ENCODE results near the gene OR9Q1.

OR9Q1 gene

DNA sequence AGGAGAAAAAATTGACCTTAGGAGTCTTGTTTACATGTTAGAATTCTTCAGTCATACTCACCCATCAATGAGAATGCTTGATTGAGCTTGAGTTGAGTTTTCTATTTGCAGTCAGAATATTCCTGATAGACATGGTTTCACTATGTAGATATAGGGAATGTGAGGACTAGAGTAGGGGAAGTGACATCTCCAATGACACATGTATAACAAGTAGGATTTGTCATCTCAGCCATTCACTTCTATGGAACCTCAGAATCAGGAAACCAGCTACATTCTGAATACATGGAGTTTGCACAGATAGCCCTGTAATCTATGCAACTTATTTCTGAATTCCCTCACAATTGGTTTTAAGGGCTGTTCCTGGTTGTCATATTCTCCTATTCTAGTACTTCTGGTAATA lies 20.1 kb upstream of the OR9Q1 start:
- H3K4me3 ChIP-seq (ENCODE audit: low read depth, low read length) = no peak overlapping the region
- TF ChIP-seq, protein P1, sequence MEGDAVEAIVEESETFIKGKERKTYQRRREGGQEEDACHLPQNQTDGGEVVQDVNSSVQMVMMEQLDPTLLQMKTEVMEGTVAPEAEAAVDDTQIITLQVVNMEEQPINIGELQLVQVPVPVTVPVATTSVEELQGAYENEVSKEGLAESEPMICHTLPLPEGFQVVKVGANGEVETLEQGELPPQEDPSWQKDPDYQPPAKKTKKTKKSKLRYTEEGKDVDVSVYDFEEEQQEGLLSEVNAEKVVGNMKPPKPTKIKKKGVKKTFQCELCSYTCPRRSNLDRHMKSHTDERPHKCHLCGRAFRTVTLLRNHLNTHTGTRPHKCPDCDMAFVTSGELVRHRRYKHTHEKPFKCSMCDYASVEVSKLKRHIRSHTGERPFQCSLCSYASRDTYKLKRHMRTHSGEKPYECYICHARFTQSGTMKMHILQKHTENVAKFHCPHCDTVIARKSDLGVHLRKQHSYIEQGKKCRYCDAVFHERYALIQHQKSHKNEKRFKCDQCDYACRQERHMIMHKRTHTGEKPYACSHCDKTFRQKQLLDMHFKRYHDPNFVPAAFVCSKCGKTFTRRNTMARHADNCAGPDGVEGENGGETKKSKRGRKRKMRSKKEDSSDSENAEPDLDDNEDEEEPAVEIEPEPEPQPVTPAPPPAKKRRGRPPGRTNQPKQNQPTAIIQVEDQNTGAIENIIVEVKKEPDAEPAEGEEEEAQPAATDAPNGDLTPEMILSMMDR (IDR thresholded peaks at IDR 0.05; ENCODE audit: borderline replicate concordance, insufficient read depth, low read depth, low read length) = no peak

DNA sequence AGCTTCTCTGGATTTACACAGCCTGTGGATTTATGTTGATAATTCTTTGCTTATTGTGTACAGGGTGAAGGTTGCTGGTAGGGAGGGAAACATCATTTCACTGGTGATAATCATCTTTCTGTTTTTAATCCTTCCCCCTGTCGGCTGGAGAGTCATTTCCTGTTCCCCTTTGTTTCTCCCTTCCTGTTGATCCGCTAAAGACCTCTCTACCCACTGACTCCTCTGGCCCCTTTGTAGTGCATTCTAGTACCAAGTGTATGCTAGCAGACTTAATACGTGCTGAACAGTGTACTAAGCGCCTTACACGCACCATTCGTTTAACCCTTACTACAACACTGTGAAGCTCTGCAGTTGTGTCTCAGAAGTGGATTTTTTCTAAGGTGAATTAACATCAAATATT lies 19.0 kb upstream of the OR9Q1 start:
- TF ChIP-seq, protein P1 (IDR thresholded peaks at IDR 0.05; ENCODE audit: borderline replicate concordance, insufficient read depth, low read depth, low read length) = no peak
- H3K4me3 ChIP-seq (ENCODE audit: low read depth, low read length) = no peak overlapping the region

DNA sequence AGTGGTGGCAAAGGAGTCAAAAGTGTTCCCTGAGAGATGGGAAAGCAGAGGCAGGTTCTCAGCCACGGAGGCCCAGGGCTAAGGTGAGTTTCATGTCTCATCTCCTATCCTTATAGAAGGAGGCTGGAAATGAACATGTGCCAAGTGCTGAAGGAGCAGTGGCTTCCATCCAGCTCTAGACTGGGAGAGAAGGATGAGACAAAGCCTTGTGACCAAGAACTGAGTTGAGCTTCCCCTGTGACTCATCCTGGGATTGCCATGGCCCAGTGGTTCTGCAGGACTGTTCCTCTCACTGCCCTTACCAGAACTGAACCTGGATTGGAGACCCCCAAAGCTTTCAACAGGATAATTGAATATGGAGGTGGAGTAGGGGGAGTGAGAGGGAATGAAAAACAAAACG lies 16.7 kb upstream of the OR9Q1 start:
- TF ChIP-seq, protein P1 (IDR thresholded peaks at IDR 0.05; ENCODE audit: borderline replicate concordance, insufficient read depth, low read depth, low read length) = no peak
- no peak overlapping the region for H3K4me3 ChIP-seq (ENCODE audit: low read depth, low read length)

DNA sequence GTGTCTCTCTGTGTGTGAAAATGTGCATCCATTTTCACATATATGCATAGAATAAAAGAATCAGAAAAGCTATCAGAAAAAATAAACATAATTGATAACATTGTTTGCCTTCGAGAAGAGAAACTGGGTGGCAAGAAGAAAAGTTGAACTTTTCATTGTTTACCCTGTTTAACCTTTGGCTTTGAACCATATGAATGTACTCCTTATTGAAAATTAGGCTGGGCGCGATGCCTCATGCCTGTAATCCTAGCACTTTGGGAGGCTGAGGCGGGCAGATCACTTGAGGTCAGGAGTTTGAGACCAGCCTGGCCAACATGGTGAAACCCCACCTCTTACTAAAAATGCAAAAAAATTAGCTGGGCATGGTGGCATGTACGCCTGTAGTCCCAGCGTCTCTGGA lies 11.9 kb upstream of the OR9Q1 start:
- TF ChIP-seq, protein P1 (IDR thresholded peaks at IDR 0.05; ENCODE audit: borderline replicate concordance, insufficient read depth, low read depth, low read length) = no peak
- H3K4me3 ChIP-seq (ENCODE audit: low read depth, low read length) = no peak overlapping the region

DNA sequence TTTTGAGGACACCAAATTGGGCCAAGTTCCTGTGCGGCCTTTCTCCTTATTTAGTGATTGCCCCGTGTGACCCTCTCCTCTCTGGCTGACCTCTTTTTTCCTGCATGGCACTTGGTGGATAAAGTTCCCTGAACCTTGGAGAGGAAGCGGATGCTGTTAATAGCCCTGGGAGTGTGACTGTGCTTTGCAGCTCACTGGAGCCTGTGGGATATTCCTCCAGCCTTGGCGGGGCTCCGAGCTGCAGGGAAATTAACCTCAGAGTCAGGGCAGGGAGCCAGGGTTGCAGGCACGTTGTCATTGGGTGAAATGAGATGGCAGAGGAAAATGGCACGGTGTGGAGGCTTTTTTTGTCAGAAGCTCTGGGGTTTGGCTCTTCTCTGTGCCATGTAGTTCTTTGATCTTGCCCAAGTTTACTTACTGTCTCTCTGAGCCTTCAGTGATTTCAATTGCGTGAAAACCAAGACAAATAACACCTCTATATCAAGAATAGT lies 965 bp downstream of the OR9Q1 start:
- H3K4me3 ChIP-seq (ENCODE audit: low read depth, low read length) = no peak overlapping the region
- TF ChIP-seq, protein P1 (IDR thresholded peaks at IDR 0.05; ENCODE audit: borderline replicate concordance, insufficient read depth, low read depth, low read length) = no peak

DNA sequence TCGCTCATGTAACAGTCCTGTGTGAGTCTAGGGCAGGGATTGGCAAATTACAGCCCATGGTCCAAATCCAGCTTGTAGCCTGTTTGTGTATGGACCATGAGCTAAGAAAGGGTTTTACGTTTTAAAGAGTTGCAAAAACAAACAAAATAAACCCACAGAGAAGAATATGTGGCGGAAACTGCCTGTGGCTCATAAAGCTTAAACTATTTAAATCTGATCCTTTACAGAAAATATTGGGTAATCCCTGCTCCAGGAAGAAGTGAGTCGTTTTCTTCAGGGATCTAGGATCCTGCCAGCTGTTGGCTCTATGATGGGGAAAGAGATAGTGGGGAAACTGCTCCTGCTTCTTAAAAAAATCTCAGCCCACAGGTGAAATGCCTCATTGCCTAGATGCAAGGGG lies 3.7 kb downstream of the OR9Q1 start:
- TF ChIP-seq, protein P1 (IDR thresholded peaks at IDR 0.05; ENCODE audit: borderline replicate concordance, insufficient read depth, low read depth, low read length) = no peak
- no peak overlapping the region for H3K4me3 ChIP-seq (ENCODE audit: low read depth, low read length)

DNA sequence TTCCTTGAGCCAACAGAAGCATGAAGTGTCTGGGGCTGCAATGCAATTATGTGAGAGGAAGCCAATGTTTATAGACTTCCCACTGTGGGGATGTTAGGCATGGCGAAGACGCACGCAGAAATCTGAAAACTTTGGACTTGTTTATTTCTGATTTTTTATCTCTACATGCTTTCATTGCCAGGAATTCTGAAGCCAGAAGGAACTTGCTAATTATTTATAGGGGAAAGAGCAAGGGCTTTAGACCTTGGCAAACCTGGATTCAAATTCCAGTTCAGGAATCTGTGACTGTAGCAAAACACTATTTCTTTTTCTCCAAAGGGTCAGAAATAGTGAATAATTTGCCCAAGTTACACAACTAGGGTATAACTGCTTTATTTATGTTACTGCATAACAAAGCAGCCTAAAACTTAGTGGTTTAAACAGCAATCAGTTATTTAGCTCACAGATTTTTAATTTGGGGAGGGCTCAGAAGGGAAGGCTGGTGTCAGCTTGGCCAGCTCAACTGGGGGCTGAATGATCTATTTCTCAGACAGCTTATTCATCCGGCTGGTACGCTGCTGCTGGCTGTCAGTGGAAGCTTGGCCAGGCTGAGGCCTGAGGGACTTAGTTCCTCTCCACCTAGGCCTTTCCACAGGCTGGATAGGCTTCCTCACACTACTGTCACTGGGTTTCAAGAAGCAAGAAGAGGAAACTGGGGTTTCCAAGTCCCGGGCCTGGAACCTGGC lies 5.2 kb downstream of the OR9Q1 start:
- no peak overlapping the region for H3K4me3 ChIP-seq (ENCODE audit: low read depth, low read length)
- TF ChIP-seq, protein P1 (IDR thresholded peaks at IDR 0.05; ENCODE audit: borderline replicate concordance, insufficient read depth, low read depth, low read length) = no peak

All from GM12875 (cell line).